ENCODE data around the gene METTL8.

Gene METTL8

DNA sequence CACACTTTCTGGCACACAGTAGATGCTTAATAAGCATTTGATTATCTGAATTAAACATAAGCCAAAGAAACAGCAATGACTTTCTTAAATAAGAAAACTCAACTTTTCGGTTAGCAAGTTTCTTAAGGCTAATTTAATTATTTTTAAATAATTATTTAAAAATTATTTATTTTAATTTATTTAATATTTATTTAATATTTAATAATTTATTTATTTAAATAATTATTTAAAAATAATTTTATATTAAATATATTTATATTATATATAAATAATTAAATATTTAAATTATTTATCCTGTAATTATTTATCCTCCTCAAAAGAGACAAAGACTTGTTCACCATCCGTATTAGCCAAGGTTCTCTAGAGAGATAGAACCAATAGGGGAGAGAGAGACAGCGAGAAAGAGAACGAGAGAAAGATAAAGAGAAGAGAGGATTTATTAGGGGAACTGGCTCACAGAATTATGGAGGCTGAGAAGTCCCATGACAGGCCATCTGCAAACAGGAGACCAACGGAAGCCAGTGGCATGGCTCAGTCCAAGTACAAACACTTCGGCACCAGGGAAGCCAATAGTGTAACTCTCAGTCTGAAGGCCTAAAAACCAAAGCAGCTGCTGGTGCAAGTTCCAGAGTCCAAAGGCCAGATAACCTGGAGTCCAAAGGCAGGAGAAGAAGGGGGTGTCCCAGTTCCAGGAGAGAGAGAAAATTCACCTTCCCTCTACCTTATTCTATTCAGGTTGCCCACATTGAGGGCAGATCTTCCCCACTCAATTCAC lies 125.3 kb downstream of the METTL8 start:
- DNase-seq, result no peak

DNA sequence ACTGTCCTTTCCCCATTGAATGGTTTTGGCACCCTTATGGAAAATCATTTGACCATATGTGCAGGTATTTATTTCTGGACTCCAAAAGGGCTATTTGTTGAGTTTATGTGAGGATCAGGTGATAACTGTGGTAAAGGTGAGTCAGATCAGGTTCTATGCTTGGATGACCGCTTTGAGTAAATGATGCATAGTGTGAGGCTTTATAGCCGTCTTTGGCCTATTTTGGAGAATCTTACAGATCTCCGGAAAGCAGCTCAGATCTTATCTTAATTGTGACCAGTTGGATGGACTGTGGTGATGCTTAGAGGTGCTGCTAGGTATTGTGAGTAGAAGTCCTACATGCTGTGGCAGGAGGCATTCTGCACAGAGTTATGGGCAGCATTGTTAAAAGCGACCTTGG lies 126.2 kb downstream of the METTL8 start:
- DNase-seq, result no peak

DNA sequence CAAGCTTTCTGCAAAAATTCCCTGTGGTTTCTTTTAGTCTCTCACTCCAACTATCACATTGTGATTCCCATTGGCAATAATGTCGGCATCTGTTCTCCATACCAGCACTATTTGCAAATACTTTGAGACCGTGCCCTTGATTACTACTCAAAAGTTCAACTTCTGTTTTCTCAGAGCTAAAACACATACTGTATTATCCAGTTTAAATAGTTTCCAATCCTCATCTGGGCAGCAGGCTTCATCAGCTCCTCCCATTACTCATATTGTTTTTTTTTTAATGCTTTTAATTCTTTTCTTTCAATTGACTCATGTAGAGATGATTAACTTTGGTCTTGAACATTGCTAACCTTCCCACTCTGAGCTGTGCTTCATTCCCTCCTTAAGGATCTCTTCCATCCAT lies 135.8 kb downstream of the METTL8 start:
- no peak for DNase-seq

DNA sequence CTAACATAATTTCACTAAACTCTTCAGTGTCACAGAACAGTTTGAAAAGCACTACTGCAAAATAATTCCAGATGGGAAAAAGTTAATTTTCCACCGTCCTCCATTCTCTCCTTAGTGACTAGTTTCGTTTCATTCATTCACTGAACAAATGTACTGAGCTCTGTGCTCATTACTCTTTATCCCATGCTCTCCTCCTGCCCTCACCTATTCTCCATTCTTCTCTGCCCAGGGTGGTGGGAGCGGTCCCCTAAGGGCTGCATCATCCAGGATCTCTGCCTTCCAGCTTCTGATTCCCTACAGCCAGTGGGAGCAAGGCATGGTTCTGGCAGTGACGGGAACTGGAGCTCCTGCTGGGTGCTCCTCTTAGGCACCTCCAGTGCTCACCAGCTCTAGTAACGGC lies 139.2 kb downstream of the METTL8 start:
- DNase-seq, result no peak

DNA sequence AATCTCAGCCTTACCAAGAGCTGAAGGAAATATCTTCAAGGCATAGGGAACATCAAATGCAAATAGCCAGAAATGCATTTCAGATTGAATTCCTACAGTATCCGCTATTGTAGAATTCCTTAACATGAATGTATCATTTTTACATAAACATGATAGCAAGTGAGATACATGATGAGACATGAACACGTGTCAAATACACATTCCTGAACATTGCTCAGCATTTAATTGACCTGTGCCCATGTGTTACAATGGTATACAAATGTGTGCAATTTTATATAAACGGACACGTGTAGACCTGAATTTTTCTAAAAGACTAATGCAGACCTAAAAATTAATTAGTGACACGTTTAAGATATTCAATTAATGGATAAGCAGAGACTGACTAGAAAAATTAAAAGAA lies 140.1 kb downstream of the METTL8 start:
- DNase-seq, result no peak

DNA sequence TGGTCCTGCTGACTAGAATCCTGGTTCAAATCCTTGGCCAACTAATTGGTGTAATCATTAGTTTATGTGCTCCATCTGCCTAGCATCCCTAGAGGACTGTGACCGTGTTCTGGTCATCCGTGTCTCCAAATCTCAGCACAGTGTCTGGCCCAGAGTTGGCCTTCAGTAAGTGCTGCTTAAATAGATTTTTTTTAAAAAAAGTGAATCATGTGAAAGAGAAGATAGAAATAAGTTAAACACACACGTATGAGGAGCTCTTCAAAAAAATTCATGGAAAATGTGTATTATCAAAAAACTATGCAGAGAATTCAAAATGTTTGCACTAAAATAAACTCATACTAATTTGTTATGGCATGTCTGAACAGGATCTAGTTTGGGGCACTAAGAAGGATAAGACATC lies 143.8 kb downstream of the METTL8 start:
- DNase-seq, result no peak

DNA sequence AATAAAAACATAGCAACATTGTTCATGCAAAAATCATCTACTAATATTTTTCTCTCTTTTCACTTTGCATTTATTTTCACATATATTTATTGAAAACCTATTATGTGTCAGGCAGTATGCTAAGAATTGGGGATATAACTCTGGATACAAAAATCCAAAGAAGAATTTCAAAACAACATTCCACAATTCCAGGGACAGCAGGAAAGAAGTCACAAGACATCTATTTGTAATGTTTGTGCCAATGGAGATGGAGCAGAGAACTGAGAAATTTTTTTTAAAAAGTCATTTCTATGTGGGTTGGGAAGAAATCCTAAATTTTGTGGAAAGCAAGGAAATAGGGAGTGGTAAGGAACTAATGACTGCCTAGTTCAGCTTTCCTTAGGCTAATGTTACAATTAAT lies 144.5 kb downstream of the METTL8 start:
- no peak for DNase-seq

DNA sequence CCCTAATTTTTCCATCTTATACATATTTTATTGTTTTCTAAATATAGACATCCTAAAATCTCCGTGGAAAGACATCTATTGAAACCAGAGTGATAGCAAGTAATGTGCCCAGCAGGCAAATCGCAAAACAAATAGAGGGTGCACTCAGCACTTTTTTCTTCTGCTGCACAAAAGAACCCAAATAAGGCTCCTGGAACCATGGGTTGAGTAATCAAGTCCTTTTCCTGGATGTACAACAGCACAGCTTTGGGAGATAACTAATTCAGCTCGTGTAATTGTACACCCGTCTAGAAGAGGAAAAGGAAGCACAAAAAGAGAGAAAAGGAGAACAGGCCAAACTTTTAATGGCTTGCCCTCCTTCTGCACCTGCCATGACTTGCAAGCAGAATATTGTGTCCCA lies 146.2 kb downstream of the METTL8 start:
- peak; percentile 74 to 81 for DNase-seq

DNA sequence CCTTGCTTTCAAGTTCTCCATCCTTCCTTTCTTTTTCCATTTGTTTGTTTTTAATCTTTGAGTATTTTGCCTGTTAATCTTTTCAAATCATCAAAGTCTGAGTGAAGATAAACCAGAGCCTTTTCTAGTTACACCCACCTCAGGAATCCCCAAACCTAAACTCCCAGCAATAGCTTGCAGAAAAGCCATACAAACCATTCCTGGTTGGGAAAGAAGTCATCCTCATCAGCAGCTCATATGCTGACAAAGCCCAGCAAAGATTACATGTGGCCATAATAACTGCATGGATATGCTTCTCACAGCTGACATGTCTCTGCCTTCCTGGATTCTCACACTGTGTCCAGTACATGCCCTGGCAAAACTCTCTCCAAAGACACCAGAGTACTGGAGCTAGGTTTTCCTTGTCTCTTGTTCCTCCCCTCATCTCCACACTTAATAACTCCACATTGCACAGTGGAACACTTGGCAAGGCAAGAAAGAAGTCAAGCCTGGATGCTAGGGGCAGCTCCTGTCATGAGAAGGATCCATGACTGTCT lies 146.7 kb downstream of the METTL8 start:
- no peak for DNase-seq

DNA sequence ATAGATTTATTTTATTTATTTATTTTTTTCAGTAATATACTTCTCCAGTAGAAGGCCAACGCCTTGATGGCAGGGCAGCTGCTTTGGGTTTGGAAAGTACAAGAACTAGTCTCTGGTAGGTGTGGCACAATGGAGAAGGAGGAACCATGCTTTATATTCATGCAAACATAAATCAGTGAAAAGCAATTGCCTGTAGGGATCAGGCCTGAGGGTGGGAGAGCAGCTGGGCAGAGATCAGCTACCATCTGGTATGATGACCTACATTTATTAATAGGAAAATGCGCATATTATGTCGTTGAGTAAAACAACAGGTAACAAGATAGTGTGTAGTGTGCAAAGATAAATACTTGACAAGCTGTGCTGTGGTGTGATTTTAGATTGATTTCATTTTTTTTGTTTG lies 152.7 kb downstream of the METTL8 start:
- DNase-seq, result no peak

DNA sequence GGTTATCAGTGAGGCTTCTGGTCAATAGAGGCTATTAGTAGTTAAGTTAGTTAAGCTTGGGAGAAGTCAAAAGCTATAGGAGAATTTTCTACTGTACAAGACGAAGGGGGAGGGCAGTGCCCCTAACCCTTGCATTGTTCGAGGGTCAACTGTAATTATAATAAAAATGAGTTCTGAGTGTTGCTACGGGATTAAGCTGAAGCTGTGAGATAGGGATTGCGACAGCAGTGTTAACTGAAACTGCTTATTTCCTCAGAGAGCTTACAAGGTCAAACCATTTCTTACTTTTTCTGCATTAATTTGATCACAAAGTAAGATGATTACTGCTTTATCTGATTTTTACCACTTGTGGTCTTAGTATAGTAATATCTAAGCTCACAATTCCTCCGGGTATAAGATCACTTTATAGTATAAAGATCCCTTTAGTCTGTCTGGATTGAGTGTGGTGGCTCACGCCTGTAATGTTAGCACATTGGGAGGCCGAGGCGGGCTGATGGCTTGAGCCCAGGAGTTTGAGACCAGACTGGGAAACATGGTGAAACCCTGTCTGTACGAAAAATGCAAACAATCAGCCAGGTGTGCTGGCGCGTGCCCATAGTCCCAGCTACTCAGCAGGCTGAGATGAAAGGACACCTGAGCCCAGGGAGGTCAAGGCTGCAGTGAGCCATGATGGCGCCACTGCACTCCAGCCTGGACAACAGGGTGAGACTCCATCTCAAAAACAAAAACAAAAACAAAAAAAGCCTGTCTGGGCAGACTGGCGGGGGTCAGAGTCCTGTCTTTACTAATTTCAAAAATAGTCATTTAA lies 153.6 kb downstream of the METTL8 start:
- peak; percentile 19 to 26 for DNase-seq

DNA sequence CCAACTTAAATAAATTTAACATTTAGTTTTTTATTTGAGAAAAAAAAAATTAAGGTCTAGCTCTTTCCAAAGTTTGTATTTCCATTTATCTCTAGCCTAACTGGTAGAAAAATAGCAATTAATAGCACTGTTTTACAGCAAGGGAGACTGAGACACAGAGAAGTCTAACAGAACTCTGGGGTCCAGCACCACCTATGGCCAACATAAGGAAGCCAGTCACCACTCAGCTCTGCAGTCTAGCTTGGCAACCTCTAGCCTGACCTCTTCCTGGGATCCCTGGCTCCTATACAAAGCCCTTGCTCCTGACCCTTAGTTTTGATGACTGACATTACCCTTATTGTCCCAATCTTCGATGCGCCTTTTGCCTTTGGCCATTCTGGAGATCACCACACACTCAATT lies 159.0 kb downstream of the METTL8 start:
- no peak for DNase-seq

DNA sequence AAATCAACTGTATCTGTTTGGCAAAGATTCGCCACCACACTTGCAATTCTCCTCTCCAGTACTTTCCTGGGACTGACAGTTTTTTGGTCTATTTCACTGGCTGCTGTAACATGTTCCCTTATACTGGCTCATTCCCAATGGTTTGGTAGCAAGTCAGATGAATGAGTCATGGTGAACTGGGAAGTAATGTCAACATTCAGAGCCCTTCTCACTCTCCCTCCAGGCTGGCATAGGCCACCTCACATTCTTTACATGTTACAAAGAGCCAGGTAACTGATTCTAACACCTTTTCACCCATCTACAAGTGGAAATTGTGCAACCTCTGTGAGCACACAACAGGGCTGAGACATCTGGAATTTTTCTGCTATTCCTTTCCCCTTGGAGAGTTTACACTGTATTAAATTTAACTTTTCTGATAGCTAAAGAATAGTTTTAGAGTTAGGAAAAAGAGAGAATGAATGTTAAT lies 161.8 kb downstream of the METTL8 start:
- peak; percentile 32 to 39 for DNase-seq

DNA sequence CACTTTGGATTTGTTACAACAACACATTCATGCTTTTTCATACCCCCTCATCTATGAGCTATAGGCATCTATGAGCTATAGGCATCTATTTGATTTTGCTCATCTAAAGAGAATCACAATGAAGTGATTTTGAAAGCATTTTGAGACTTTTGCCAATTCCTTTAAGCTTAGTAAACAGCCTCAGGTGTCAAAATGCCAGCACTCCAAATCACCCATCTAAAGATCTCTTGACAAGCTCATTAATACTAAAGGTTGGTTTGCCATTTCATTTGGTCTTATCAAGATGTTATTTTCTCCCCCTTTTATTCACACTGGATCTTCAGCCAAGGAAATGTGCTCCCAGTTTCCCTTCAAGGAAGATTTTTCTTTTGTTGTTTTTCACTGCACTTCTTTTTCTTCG lies 162.4 kb downstream of the METTL8 start:
- no peak for DNase-seq

DNA sequence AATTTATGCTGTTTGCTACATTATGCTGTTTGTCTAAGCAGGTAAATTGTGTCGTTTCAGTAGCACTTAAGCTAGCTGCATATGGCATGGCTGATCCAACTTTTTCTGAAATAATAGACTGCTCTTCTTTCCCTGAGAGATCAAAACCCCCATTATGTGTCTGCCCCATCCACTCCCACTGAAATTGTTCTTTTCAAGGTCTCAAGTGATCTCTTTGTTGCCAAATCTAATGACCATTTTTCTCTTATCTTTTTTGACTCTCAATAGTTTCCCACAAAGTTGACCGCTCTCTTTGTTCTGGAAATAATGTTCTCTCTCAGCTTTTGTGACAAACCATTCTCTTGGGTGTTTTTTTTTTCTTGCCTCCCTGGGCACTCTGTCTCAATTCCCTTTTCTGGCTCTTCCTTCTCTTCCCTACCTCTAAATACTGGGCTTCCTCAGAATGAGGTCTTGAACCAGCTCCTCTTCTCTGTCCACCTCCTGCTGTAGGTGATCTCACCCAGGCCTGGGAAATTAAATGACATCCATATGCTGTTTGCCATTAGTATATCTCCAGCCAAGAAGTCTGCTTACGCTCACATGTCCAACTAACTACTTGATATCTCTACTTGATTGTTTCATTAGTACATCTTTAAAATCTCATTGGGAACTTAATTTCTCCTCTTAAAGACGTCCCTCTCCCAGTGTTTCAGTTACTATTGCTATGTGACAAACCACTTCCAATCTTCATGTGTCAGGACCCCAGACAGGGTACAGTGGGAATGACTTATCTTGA lies 165.7 kb downstream of the METTL8 start:
- DNase-seq, result no peak
